Activated CD8-positive, alpha-beta T cell treated with anti-CD3 and anti-CD28 coated beads, Interleukin-2, amount 10 ng/mL, durations not matched to agents 7 days and 5 days (primary cell): ENCODE results near the gene LIPE. TPM values are rescaled to one million over a fixed set of nuclear protein-coding genes. Genes with fewer than 3 reads are reported as not detected.

ENCODE experiments used
- ATAC-seq: fragments of 150-1000 bp; cut with Tn5 transposase; one replicate; pipeline ENCODE4 v1.10.0; 2021; ENCODE audit warnings: moderate library complexity
- CTCF ChIA-PET: fragments of 350-600 bp; sonication (Branson Sonifier 250); formaldehyde crosslinking; loops from one replicate; lab custom pipeline; 2021; ENCODE audit warnings: antibody characterized with exemption; lab: Charles Lee
- POLR2A ChIA-PET: fragments of 350-600 bp; sonication (Branson Sonifier 250); formaldehyde crosslinking; loops from one replicate; lab custom pipeline; 2021; ENCODE audit warnings: antibody characterized with exemption; lab: Charles Lee
- DNase-seq: peaks from one replicate; pipeline ENCODE4 v3.0.0-alpha.2; 2020
- H3K27ac Mint-ChIP-seq: one replicate; pipeline ENCODE4 v1.8.0; 2021; ENCODE audit warnings: mild to moderate bottlenecking, mixed read lengths
- H3K27me3 Mint-ChIP-seq: one replicate; pipeline ENCODE4 v1.8.0; 2021; ENCODE audit warnings: low read depth, mixed read lengths
- H3K36me3 Mint-ChIP-seq: one replicate; pipeline ENCODE4 v1.8.0; 2021; ENCODE audit warnings: low read depth, mixed read lengths
- H3K4me1 Mint-ChIP-seq: one replicate; pipeline ENCODE4 v1.8.0; 2021; ENCODE audit warnings: low read depth, mixed read lengths
- H3K4me3 Mint-ChIP-seq: one replicate; pipeline ENCODE4 v1.8.0; 2021; ENCODE audit warnings: mild to moderate bottlenecking, mixed read lengths
- H3K9me3 Mint-ChIP-seq: one replicate; pipeline ENCODE4 v1.8.0; 2022; ENCODE audit warnings: mixed read lengths; ENCODE audit not compliant: insufficient read depth
- total RNA-seq, 2 experiments: library from RNA; stranded (reverse); gene quantifications; one replicate each; pipeline ENCODE4 v1.2.3, GENCODE V29; 2021

The LIPE gene
- total RNA-seq, 2 experiments from 2014 or later: 33.4 to 34.6 TPM

GRCh38 chr19:42442833-42443232 lies 15.6 kb upstream of the LIPE start, which contains the start of gene CXCL17:
TSS of gene CXCL17 (minus strand) at chr19:42442946. CDS start at chr19:42442832, 114 bp downstream.
- Mint-ChIP-seq H3K4me1 (peaks cover 25% of the 10 kb centered on the region), H3K27me3 (peaks cover 3% of the 10 kb centered on the region), H3K27ac (no peak within 1 kb of the TSS), H3K9me3 (no peaks in the 10 kb centered on the region), H3K4me3 (no peak within 1 kb of the TSS), H3K36me3 (no peaks in the 10 kb centered on the region)
- ChIA-PET CTCF (interaction anchor here (2.4 to 3.2 kb wide), 4 partner anchors 8 to 87 kb away, joined by 8 to 96 read pairs (median 47); partner anchors contain the start of gene CEACAM1), POLR2A (no interaction called here)
- DNase-seq: no peak
- no peak for ATAC-seq

- ChIA-PET CTCF (interaction anchor here (0.8 to 3.2 kb wide), 39 partner anchors 7 to 406 kb away, joined by 3 to 96 read pairs (median 6); partner anchors contain the start of gene CEACAM1), POLR2A (interaction anchor here (0.7 to 1.5 kb wide), 2 partner anchors 9 to 89 kb away, joined by 3 to 4 read pairs; no protein-coding TSS in a partner anchor)
- Mint-ChIP-seq H3K9me3 (no peaks in the 10 kb centered on the region), H3K4me1 (peaks cover 25% of the 10 kb centered on the region), H3K4me3 (no peak overlapping the region), H3K27ac (peak overlapping the region; percentile 23), H3K27me3 (peaks cover 3% of the 10 kb centered on the region), H3K36me3 (no peaks in the 10 kb centered on the region)
- DNase-seq: peak; percentile 32
- ATAC-seq: peak; percentile 44
Measured at GRCh38 chr19:42441049-42441445, 13.9 kb upstream of the LIPE start.

GRCh38 chr19:42440357-42441048 lies 13.3 kb upstream of the LIPE start:
- Mint-ChIP-seq H3K27me3 (peaks cover 3% of the 10 kb centered on the region), H3K4me3 (no peak overlapping the region), H3K9me3 (no peaks in the 10 kb centered on the region), H3K27ac (peak overlapping the region; percentile 23), H3K4me1 (peaks cover 25% of the 10 kb centered on the region), H3K36me3 (no peaks in the 10 kb centered on the region)
- DNase-seq (peak; percentile 87), ATAC-seq (peak; percentile 71)
- ChIA-PET CTCF (interaction anchor here (0.6 to 3.2 kb wide), 53 partner anchors 9 to 1013 kb away, joined by 3 to 96 read pairs (median 5); partner anchors contain the start of genes CEACAM1, POU2F2 and RABAC1), POLR2A (interaction anchor here (0.7 to 1.5 kb wide), 2 partner anchors 10 to 89 kb away, joined by 3 to 4 read pairs; no protein-coding TSS in a partner anchor)

GRCh38 chr19:42436006-42436405 lies 8.8 kb upstream of the LIPE start:
- Mint-ChIP-seq H3K27me3 (no peaks in the 10 kb centered on the region), H3K4me3 (no peak overlapping the region), H3K9me3 (no peaks in the 10 kb centered on the region), H3K4me1 (peaks cover 21% of the 10 kb centered on the region), H3K36me3 (no peaks in the 10 kb centered on the region), H3K27ac (no peak overlapping the region)
- POLR2A ChIA-PET: interaction anchor here (1.5 kb wide), 1 partner anchor 12 kb away, joined by 5 read pairs; no protein-coding TSS in a partner anchor
- DNase-seq (no peak), ATAC-seq (no peak)
- CTCF ChIA-PET: interaction anchor here (0.6 to 3.1 kb wide), 4 partner anchors 10 to 92 kb away, joined by 3 to 21 read pairs (median 5); partner anchors contain the start of gene CEACAM1

GRCh38 chr19:42435316-42435715 lies 8.1 kb upstream of the LIPE start:
- CTCF ChIA-PET: interaction anchor here (0.6 to 3.6 kb wide), 4 partner anchors 9 to 93 kb away, joined by 3 to 31 read pairs (median 5); partner anchors contain the start of gene CEACAM1
- H3K9me3 Mint-ChIP-seq: no peaks in the 10 kb centered on the region
- no peaks in the 10 kb centered on the region for H3K27me3 Mint-ChIP-seq
- peaks cover 14% of the 10 kb centered on the region for H3K4me1 Mint-ChIP-seq
- DNase-seq (no peak), ATAC-seq (no peak)
- no peaks in the 10 kb centered on the region for H3K36me3 Mint-ChIP-seq
- no peak overlapping the region for H3K4me3 Mint-ChIP-seq
- POLR2A ChIA-PET: interaction anchor here (1.5 kb wide), 1 partner anchor 12 kb away, joined by 5 read pairs; no protein-coding TSS in a partner anchor
- H3K27ac Mint-ChIP-seq: no peak overlapping the region

- CTCF ChIA-PET: interaction anchor here (0.6 to 3.6 kb wide), 16 partner anchors 9 to 310 kb away, joined by 3 to 31 read pairs (median 3); partner anchors contain the start of genes CEACAM1 and CXCL17
- peak; percentile 70 for ATAC-seq
- H3K4me3 Mint-ChIP-seq: no peak overlapping the region
- POLR2A ChIA-PET: interaction anchor here (0.9 kb wide), 1 partner anchor 11 kb away, joined by 5 read pairs; no protein-coding TSS in a partner anchor
- no peaks in the 10 kb centered on the region for H3K36me3 Mint-ChIP-seq
- no peak overlapping the region for H3K27ac Mint-ChIP-seq
- peaks cover 10% of the 10 kb centered on the region for H3K4me1 Mint-ChIP-seq
- H3K27me3 Mint-ChIP-seq: no peaks in the 10 kb centered on the region
- no peaks in the 10 kb centered on the region for H3K9me3 Mint-ChIP-seq
- peak; percentile 73 for DNase-seq
Measured at GRCh38 chr19:42433503-42434260, 6.5 kb upstream of the LIPE start.

GRCh38 chr19:42431486-42431885 lies 4.3 kb upstream of the LIPE start:
- no peaks in the 10 kb centered on the region for H3K27me3 Mint-ChIP-seq
- H3K36me3 Mint-ChIP-seq: no peaks in the 10 kb centered on the region
- H3K4me3 Mint-ChIP-seq: no peak overlapping the region
- H3K4me1 Mint-ChIP-seq: peaks cover 5% of the 10 kb centered on the region
- CTCF ChIA-PET: interaction anchor here (1.0 to 2.1 kb wide), 2 partner anchors 9 to 100 kb away, joined by 3 to 13 read pairs; no protein-coding TSS in a partner anchor
- ATAC-seq (no peak), DNase-seq (no peak)
- H3K9me3 Mint-ChIP-seq: no peaks in the 10 kb centered on the region
- no peak overlapping the region for H3K27ac Mint-ChIP-seq
- POLR2A ChIA-PET: no interaction called here

- Mint-ChIP-seq H3K27me3 (no peaks in the 10 kb centered on the region), H3K27ac (no peak overlapping the region), H3K4me1 (peaks cover 12% of the 10 kb centered on the region), H3K4me3 (no peak overlapping the region), H3K36me3 (no peaks in the 10 kb centered on the region), H3K9me3 (no peaks in the 10 kb centered on the region)
- POLR2A ChIA-PET: no interaction called here
- CTCF ChIA-PET: interaction anchor here (1.1 to 1.7 kb wide), 2 partner anchors 8 to 12 kb away, joined by 3 to 10 read pairs; no protein-coding TSS in a partner anchor
- DNase-seq (no peak), ATAC-seq (no peak)
Measured at GRCh38 chr19:42428676-42429075, 1.5 kb upstream of the LIPE start.

- ChIA-PET CTCF (interaction anchor here (1.2 to 4.5 kb wide), 4 partner anchors 9 to 103 kb away, joined by 4 to 43 read pairs (median 8); no protein-coding TSS in a partner anchor), POLR2A (interaction anchor here (0.5 kb wide), 1 partner anchor 358 kb away, joined by 3 read pairs; no protein-coding TSS in a partner anchor)
- no peak overlapping the region for H3K27ac Mint-ChIP-seq
- H3K36me3 Mint-ChIP-seq: no peaks in the 10 kb centered on the region
- H3K9me3 Mint-ChIP-seq: no peaks in the 10 kb centered on the region
- no peaks in the 10 kb centered on the region for H3K27me3 Mint-ChIP-seq
- DNase-seq: no peak
- ATAC-seq: no peak
- H3K4me3 Mint-ChIP-seq: no peak overlapping the region
- H3K4me1 Mint-ChIP-seq: peaks cover 24% of the 10 kb centered on the region
Measured at GRCh38 chr19:42426643-42427042, 545 bp downstream of the LIPE start.

- POLR2A ChIA-PET: no interaction called here
- DNase-seq: no peak
Measured at GRCh38 chr19:42424712-42425131, 2.5 kb downstream of the LIPE start.

GRCh38 chr19:42424345-42424707 lies 2.9 kb downstream of the LIPE start:
- peaks cover 44% of the 10 kb centered on the region for H3K4me1 Mint-ChIP-seq
- no peak for DNase-seq
- H3K27ac Mint-ChIP-seq: no peak overlapping the region
- ATAC-seq: no peak
- no peaks in the 10 kb centered on the region for H3K27me3 Mint-ChIP-seq
- H3K4me3 Mint-ChIP-seq: peak overlapping the region; percentile 98
- no peaks in the 10 kb centered on the region for H3K9me3 Mint-ChIP-seq
- CTCF ChIA-PET: interaction anchor here (1.5 to 4.5 kb wide), 4 partner anchors 9 to 26 kb away, joined by 8 to 43 read pairs (median 18); no protein-coding TSS in a partner anchor
- H3K36me3 Mint-ChIP-seq: peaks cover 7% of the 10 kb centered on the region
- POLR2A ChIA-PET: interaction anchor here (1.3 kb wide), 1 partner anchor 14 kb away, joined by 3 read pairs; no protein-coding TSS in a partner anchor

More at GRCh38 chr19:42424712-42425131, 2.5 kb downstream of the LIPE start:
- CTCF ChIA-PET: interaction anchor here (1.7 to 4.5 kb wide), 3 partner anchors 13 to 26 kb away, joined by 13 to 43 read pairs (median 24); no protein-coding TSS in a partner anchor
- H3K4me3 Mint-ChIP-seq: peak overlapping the region; percentile 98
- no peaks in the 10 kb centered on the region for H3K27me3 Mint-ChIP-seq
- no peak for ATAC-seq
- peaks cover 6% of the 10 kb centered on the region for H3K36me3 Mint-ChIP-seq
- no peaks in the 10 kb centered on the region for H3K9me3 Mint-ChIP-seq
- H3K27ac Mint-ChIP-seq: no peak overlapping the region
- peaks cover 43% of the 10 kb centered on the region for H3K4me1 Mint-ChIP-seq
